Kidney (tissue), 14 donors: Measurements from ENCODE around the gene GLIPR2. TPM values are rescaled to one million over a fixed set of nuclear protein-coding genes. Genes with fewer than 3 reads are reported as not detected.
"Not testable (repeated sequence)": the region's sequence is repeated elsewhere in the genome, so short reads cannot be mapped to it uniquely, and the experiment has no call there.

ENCODE experiments used
- DNase-seq, 5 donors: peaks; one replicate each; pipeline ENCODE4 v3.0.0-alpha.2; 2013 to 2020
- FAIRE-seq: peaks from 2 replicates; lab custom pipeline; 2012; peaks lifted over from hg19 to GRCh38; lab: Jason Lieb, UNC
- H3K27ac ChIP-seq, 2 donors: one replicate each; pipeline ENCODE4 v1.7.0; 2013; ENCODE audit warnings: low read depth in 2 of 2, low read length in 2 of 2, inconsistent platforms in 1 of 2
- H3K27me3 ChIP-seq: one replicate; pipeline ENCODE4 v1.7.1; 2013; ENCODE audit warnings: low read length, inconsistent platforms; ENCODE audit not compliant: control insufficient read depth, insufficient read depth
- H3K36me3 ChIP-seq, 3 donors: one replicate each; pipeline versions ENCODE4 v1.7.0 to v1.7.1; 2013; ENCODE audit warnings: low read length in 3 of 3, control low read depth in 1 of 3, inconsistent platforms in 1 of 3; ENCODE audit not compliant: insufficient read depth in 3 of 3, control insufficient read depth in 2 of 3
- H3K4me1 ChIP-seq, 3 donors: one replicate each; pipeline versions ENCODE4 v1.7.0 to v1.7.1; 2013; ENCODE audit warnings: low read length in 3 of 3, inconsistent platforms in 1 of 3, low read depth in 1 of 3; ENCODE audit not compliant: control insufficient read depth in 2 of 3, insufficient read depth in 2 of 3
- H3K4me3 ChIP-seq, 3 donors: one replicate each; pipeline versions ENCODE4 v1.7.0 to v1.8.1; 2013; ENCODE audit warnings: low read length in 3 of 3, control low read depth in 1 of 3, inconsistent platforms in 1 of 3
- H3K9ac ChIP-seq, 3 donors: one replicate each; pipeline versions ENCODE4 v1.7.0 to v1.7.1; 2013; ENCODE audit warnings: low read length in 3 of 3, control low read depth in 1 of 3, inconsistent platforms in 1 of 3
- H3K9me3 ChIP-seq, 3 donors: one replicate each; pipeline versions ENCODE4 v1.7.0 to v1.7.1; 2013; ENCODE audit warnings: low read length in 3 of 3, control low read depth in 1 of 3, inconsistent platforms in 1 of 3; ENCODE audit not compliant: control insufficient read depth in 2 of 3, insufficient read depth in 1 of 3
- CTCF ChIP-seq: IDR thresholded peaks from 3 replicates; pipeline ENCODE4 v1.5.1; 2012; ENCODE audit warnings: mild to moderate bottlenecking, moderate library complexity, borderline replicate concordance; ENCODE audit not compliant: insufficient read depth; ENCODE audit errors: extremely low read depth
- intact Hi-C: fragments of 100-400 bp; cut with DNase I; formaldehyde crosslinking; loops from one replicate; pipeline ENCODE4 v1.11.1; 2022
- polyA plus RNA-seq: library from polyadenylated mRNA; stranded (reverse); fragments of 350-450 nt; fragmentation: Illumina TruSeq; extraction: RNeasy Lipid Tissue Mini Kit (QIAGEN cat#74804); gene quantifications from one replicate; pipeline ENCODE4 v1.2.3, GENCODE V29; 2014; ENCODE audit warnings: low read depth, low replicate concordance; ENCODE audit not compliant: insufficient read depth
- total RNA-seq: library from RNA; stranded (reverse); fragmentation: NEBNext Ultra II Directional; extraction: Animal tissue kit (Norgen Biotek cat#: 25700); gene quantifications from one replicate; pipeline ENCODE4 v1.2.1, GENCODE V29; 2021
- donor health status: control.
- donor health status: control.
- donor health status: control.
- donor health status: control.
- donor health status: control.
- donor health status: DM: yes; HTN: yes; CAD: no.
- donor health status: Normal renal cell carcinoma (clear cell type).

Gene GLIPR2
- total and polyA plus RNA-seq, 2 donors from 2014 or later, result 8.3 to 19.6 TPM

GRCh38 chr9:36177571-36177970 is 41.0 kb downstream of the GLIPR2 start:
- no peak for TF ChIP-seq CTCF
- Histone ChIP-seq H3K4me1 (no peaks in the 10 kb centered on the region), H3K9ac (no peak overlapping the region), H3K27me3 (no peaks in the 10 kb centered on the region), H3K36me3 (no peaks in the 10 kb centered on the region), H3K27ac (no peak overlapping the region), H3K9me3 (no peaks in the 10 kb centered on the region), H3K4me3 (no peak overlapping the region)
- intact Hi-C loops, result no loop called here
- DNase-seq (no peak), FAIRE-seq (no peak)

- H3K9ac ChIP-seq, FAIRE-seq, H3K4me3 ChIP-seq, H3K36me3 ChIP-seq, H3K27ac ChIP-seq, H3K27me3 ChIP-seq, H3K9me3 ChIP-seq, intact Hi-C loops, DNase-seq, H3K4me1 ChIP-seq: not testable (repeated sequence)
These were observed 43.7 kb downstream of the GLIPR2 start for GRCh38 chr9:36180243-36180642.

- H3K27me3 ChIP-seq, result no peaks in the 10 kb centered on the region
- no peak overlapping the region for H3K9ac ChIP-seq
- no peak for FAIRE-seq
- intact Hi-C loops, result no loop called here
- no peak overlapping the region for H3K4me3 ChIP-seq
- no peak for TF ChIP-seq CTCF
- peaks cover 4 to 10% (median 8%) of the 10 kb centered on the region in 3 donors for H3K4me1 ChIP-seq
- H3K27ac ChIP-seq, result no peak overlapping the region
- DNase-seq, result no peak
- no peaks in the 10 kb centered on the region for H3K36me3 ChIP-seq
- H3K9me3 ChIP-seq, result no peaks in the 10 kb centered on the region
These were observed 50.9 kb downstream of the GLIPR2 start for GRCh38 chr9:36187414-36187813.

- TF ChIP-seq CTCF, result no peak
- Histone ChIP-seq H3K9ac (no peak overlapping the region), H3K27ac (no peak overlapping the region), H3K4me1 (peaks cover 4 to 16% (median 12%) of the 10 kb centered on the region in 3 donors), H3K9me3 (no peaks in the 10 kb centered on the region), H3K27me3 (no peaks in the 10 kb centered on the region), H3K36me3 (no peaks in the 10 kb centered on the region), H3K4me3 (no peak overlapping the region)
- intact Hi-C loops, result no loop called here
- no peak for FAIRE-seq
- no peak for DNase-seq
These were observed 51.7 kb downstream of the GLIPR2 start for GRCh38 chr9:36188212-36188611.
